SIG-M5 (cell line): ENCODE data around the gene RYR3.

Experiments used
- DNase-seq: peaks from one replicate; lab custom pipeline; 2025; lab: John Stamatoyannopoulos, UW

Gene RYR3

DNA sequence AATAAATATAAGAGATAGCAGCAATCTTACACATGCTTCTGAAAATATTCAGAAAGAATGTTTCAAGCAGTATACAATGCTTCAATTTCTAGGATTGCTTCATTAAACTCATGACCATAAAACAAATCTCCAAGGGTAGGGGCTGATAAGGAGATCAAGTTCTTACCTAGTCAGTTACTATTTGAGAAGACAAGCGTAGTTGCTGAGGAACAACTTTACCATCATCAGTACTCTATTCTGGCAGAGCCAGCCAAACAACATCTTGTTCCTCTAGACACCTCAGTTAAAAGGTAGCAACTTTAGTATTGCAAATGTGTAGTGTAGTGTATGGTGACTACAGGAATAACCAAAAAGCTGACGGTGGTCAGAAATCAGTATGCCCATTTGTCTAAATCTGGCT lies 572.2 kb downstream of the RYR3 start:
- no peak for DNase-seq

DNA sequence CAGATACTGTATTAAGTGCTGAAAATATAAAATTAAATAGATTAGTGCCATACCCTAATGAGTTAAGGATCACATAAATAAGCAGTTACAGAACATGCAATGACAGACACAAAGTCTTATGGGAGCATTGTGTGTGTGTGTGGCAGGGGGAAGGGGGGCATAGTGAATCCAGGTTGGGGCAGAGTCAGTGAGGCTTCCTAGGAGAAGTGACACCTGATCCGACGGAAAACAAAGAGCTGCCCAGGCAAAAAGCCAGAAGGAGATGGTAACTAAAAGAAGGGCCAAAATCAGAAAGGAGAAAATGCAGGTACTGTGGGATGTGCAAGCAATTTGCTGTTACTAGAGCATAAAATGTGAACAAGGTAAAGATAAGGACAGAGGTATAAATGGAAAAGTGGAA lies 577.4 kb downstream of the RYR3 start:
- DNase-seq = no peak

DNA sequence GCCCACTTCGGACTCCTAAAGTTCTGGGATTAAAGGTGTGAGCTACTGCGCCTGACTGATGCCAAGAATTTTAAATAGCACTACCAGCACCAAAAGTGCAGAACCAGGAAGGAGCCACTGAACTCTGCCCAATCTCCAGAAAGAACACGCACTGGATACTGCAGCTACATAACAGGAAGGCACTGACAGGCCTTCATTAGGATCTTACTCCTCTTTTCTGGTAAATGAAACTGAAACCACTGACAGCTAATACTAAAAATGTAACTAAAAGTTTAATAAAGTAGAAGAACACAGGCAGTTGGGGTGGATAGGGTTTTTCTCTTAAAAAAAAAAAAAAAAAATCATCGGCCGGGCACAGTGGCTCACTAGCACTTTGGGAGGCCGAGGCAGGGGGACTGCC lies 583.4 kb downstream of the RYR3 start:
- no peak for DNase-seq

DNA sequence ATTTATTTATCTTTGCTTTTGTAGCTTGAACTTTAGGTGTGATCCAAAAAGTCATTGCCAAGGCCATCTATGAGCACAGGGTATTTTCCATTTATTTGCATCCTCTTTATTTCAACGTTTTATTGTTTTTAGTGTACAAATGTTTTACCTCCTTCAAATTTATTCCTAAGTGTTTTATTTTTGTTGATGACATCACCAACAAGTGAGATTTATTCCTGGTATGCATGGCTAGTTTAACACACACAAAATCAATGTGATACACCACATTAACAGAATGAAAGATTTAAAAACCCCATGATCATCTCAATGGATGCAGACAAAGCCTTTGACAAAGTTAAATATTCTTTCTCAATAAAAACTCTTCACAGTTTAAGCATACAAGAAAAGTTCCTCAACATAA lies 591.3 kb downstream of the RYR3 start:
- DNase-seq = no peak

DNA sequence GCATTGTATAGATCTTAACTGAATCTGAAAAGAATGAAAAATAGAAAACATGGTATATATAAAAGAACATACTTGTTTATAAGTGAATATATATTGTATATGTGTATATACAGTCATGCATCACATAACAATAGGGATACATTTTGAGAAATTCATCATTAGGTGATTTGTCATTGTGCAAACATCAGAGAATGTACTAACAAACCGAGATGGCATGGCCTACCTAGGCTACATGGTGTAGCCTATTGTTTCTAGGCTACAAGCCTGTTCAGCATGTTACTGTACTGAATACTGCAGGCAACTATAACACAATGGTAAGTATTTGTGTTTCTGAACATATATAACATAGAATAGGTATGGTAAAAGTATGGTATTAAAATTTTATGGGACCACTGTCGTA lies 592.9 kb downstream of the RYR3 start:
- DNase-seq = no peak

DNA sequence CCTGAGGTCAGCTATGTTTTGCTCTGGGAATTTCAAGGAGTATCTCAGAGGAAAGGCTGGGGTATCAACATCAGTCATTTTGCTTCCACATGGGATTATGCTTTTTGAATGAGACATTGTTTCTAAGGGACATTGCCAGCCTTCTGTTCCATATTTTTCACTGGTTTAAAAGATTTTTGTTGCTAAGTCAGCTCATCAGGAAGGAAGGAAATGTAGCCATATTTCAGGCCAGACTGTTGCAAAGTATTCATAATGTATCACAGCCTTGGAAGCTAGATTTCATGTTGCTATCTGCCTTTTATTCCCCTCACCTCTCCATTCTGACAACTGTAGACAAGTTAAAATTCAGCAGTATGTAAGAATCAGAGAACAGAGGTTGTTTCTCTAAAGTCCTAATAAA lies 596.6 kb downstream of the RYR3 start:
- no peak for DNase-seq

DNA sequence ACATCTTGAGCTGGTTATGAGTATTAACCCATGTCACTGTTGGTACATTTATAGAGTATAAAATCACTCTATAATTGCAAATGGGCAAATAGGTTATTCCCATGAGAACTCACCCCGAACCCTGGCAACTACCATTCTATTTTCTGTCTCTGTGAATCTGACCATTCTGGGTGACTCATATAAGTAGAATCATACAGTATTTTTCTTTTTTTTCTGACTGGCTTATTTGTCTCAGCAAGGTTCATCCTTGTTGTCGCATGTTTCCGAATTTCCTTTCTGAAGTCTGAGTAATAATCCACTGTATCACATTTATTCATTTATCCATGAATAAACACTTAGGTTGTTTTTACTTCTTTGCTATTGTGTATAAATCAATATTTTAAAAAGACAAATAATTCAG lies 597.6 kb downstream of the RYR3 start:
- no peak for DNase-seq

DNA sequence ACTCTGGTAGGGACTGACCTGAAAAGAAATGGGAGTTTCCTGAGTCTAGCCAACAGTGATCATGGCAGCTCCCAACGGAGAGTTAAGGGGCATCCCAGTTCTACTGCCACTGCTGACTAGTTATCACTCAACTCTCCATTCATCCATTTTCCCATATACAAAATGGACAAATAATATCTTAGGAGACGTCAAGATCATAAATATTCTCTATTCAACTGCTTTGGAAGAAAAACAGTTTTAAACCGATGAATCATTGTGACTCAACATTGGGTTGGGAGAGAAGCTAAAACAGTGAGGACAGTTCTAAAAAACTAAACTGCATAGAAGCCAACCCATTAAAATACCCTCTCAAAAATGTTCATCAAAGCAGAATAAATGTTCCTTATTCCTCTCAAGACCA lies 600.0 kb downstream of the RYR3 start:
- DNase-seq = no peak

DNA sequence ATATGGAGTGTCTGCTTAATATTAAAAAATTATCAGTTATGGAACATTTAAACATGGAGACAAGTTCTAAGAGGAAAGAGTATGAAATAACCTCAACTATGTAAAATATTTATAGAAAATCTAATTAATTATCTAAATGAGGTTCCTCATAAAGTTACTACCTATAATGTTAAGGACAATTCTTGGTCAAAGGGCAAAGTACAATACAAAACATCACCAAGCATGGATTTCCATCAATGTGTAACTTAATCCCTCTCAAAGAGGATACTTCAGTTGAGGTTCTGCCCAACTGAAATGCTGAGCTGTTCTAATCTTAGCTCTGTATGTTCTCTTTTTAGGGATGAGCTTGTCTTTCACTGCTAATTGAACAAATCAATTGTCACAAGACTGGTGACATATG lies 601.6 kb downstream of the RYR3 start:
- DNase-seq = no peak

DNA sequence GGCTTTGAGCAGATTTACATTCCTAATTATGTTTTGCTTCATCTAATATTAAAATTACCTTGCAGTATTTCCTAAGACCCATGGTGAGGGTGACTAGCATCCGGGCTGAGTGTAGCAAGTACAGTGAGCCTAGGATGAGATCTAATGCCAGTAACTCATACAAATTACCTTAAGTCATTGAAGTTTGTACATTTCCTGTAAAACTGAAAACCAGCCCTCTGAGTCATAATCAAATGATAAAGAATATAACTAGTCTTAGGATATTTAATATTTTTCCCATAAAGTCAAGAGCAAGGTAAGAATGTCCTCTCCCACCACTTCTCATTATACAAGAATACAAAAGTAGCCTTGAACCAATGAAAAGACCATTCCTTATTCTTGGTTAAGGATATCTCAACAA lies 602.7 kb downstream of the RYR3 start:
- no peak for DNase-seq
